ENCODE results near the gene CNPY1.

CNPY1 gene

GRCh38 chr7:155560196-155560885, 14.0 kb upstream of the CNPY1 start:
- DNase-seq (ENCODE audit: insufficient read length, low spot score) (no peak), FAIRE-seq (no peak)

- FAIRE-seq (no peak), DNase-seq (ENCODE audit: insufficient read length, low spot score) (no peak)
Observed at GRCh38 chr7:155559519-155560108, 13.3 kb upstream of the CNPY1 start.

- no peak for FAIRE-seq
Observed at GRCh38 chr7:155558961-155559360, 12.6 kb upstream of the CNPY1 start.

GRCh38 chr7:155558351-155558750, 12.0 kb upstream of the CNPY1 start:
- DNase-seq (ENCODE audit: insufficient read length, low spot score) = no peak
- no peak for FAIRE-seq

More at GRCh38 chr7:155558961-155559360, 12.6 kb upstream of the CNPY1 start:
- no peak for DNase-seq (ENCODE audit: insufficient read length, low spot score)

GRCh38 chr7:155557778-155558177, 11.4 kb upstream of the CNPY1 start:
- DNase-seq (ENCODE audit: insufficient read length, low spot score) (no peak), FAIRE-seq (no peak)

- FAIRE-seq = no peak
- DNase-seq (ENCODE audit: insufficient read length, low spot score) = no peak
Observed at GRCh38 chr7:155556763-155557162, 10.4 kb upstream of the CNPY1 start.

- DNase-seq (ENCODE audit: insufficient read length, low spot score) = no peak
- FAIRE-seq = no peak
Observed at GRCh38 chr7:155555116-155555695, 8.8 kb upstream of the CNPY1 start.

- DNase-seq (ENCODE audit: insufficient read length, low spot score) (no peak), FAIRE-seq (no peak)
Observed at GRCh38 chr7:155553871-155554270, 7.5 kb upstream of the CNPY1 start.

- FAIRE-seq (no peak), DNase-seq (ENCODE audit: insufficient read length, low spot score) (no peak)
Observed at GRCh38 chr7:155551785-155552611, 5.6 kb upstream of the CNPY1 start.

GRCh38 chr7:155550916-155551315, 4.6 kb upstream of the CNPY1 start:
- DNase-seq (ENCODE audit: insufficient read length, low spot score) (no peak), FAIRE-seq (no peak)

GRCh38 chr7:155549226-155549625, 2.9 kb upstream of the CNPY1 start:
- DNase-seq (ENCODE audit: insufficient read length, low spot score) = no peak
- FAIRE-seq = no peak

- DNase-seq (ENCODE audit: insufficient read length, low spot score) = no peak
- no peak for FAIRE-seq
Observed at GRCh38 chr7:155547161-155547791, 917 bp upstream of the CNPY1 start.

- FAIRE-seq (no peak), DNase-seq (ENCODE audit: insufficient read length, low spot score) (no peak)
Observed at GRCh38 chr7:155545348-155545747, 1.0 kb downstream of the CNPY1 start.

GRCh38 chr7:155544485-155544884, 1.9 kb downstream of the CNPY1 start:
- FAIRE-seq = no peak
- no peak for DNase-seq (ENCODE audit: insufficient read length, low spot score)

GRCh38 chr7:155543926-155544325, 2.4 kb downstream of the CNPY1 start:
- DNase-seq (ENCODE audit: insufficient read length, low spot score) (no peak), FAIRE-seq (no peak)

- DNase-seq (ENCODE audit: insufficient read length, low spot score) (no peak), FAIRE-seq (no peak)
Observed at GRCh38 chr7:155543011-155543876, 3.1 kb downstream of the CNPY1 start.

GRCh38 chr7:155541986-155542675, 4.2 kb downstream of the CNPY1 start:
- FAIRE-seq (no peak), DNase-seq (ENCODE audit: insufficient read length, low spot score) (no peak)

- FAIRE-seq (no peak), DNase-seq (ENCODE audit: insufficient read length, low spot score) (no peak)
Observed at GRCh38 chr7:155540553-155540952, 5.8 kb downstream of the CNPY1 start.

GRCh38 chr7:155538293-155538692, 8.1 kb downstream of the CNPY1 start:
- no peak for FAIRE-seq

More at GRCh38 chr7:155538293-155538692, 8.1 kb downstream of the CNPY1 start:
- no peak for DNase-seq (ENCODE audit: insufficient read length, low spot score)

All from GM19239 (cell line).